ENCODE data around the gene ISCU.

Gene ISCU

DNA sequence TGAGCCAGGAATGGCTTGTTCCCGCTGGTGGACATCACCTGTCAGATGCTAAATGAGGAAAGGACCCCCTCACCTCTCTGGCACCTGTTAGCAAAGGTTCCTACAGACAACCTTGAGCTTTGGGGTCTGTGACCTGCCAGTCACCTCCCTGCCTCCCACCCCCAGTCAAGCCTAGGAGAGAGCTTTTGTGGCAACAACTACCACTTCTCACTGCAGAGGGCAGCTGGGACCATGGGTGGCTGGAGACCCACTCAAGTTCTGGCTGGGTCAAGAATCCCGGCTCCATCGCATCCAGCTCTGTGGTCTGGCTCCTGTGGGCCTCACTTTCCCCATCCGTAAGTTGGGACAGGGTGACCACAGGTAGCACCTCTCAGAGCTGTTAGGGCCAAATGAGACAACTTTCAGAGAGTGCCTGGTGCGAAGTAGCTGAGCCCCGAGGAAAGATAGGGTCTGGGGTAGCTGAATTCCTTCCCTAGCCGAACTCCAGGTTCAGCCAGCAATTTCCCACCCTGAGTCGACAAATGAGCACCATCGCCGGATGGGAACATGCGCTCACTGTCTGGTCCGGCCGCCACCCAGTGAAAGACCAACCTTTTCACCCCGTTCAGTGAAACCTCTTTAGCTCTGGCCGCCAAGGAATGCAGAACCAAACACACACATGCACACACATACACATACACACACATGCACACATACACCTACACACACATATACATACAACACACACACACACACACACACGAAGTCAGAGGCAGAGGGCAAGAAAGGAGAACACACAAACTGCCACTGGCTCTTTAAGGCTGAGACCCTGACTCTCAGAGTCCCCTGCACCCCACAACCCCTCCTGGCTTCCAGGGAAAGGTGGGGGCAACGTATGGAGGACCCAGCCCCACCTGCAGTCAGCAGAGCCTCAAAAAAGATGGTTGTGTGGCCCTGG lies 33.6 kb downstream of the ISCU start:
- no peak overlapping the region for H3K27ac Mint-ChIP-seq
- no peaks in the 10 kb centered on the region for H3K9me3 Mint-ChIP-seq
- no peak overlapping the region for H3K4me3 Mint-ChIP-seq
- peaks cover 5% of the 10 kb centered on the region for H3K4me1 Mint-ChIP-seq
- H3K27me3 Mint-ChIP-seq = peaks cover 3% of the 10 kb centered on the region
- DNase-seq (ENCODE audit: low spot score in 2 of 2) (no peak), ATAC-seq (ENCODE audit: low read depth) (no peak)
- no peaks in the 10 kb centered on the region for H3K36me3 Mint-ChIP-seq

DNA sequence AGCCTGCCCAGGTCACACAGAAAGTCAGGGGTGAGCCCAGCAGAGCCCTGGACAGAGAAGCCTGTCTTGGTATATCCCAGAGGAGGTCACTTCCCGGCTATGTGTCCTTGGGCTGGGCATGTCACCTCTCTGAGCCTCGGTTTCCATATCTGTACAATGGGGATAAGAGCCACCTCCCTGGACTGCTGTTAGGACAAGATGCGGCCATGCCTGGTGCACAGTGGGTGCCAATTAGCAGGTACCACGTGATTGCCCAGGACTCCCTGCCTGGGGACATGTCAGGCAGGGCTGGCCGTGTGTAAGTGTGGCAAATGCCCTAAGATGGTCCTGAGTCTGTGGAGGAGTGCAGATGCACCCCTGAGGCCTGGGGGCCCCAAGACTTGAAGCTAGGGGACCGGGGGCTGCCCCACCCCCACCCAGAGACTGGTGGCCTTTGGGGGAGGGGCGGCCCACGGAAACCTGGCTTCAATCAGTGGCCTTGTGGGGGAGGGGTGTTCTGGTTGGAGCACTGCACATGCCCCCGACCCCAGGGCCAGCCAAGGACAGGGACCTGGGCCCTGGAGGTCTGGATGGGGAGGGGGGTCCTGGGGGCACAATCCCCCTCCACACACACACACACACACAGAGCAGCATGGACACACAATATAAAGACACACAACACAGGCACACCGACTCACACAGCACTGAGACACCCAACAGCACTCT lies 34.6 kb downstream of the ISCU start:
- H3K27me3 Mint-ChIP-seq = peaks cover 3% of the 10 kb centered on the region
- H3K4me1 Mint-ChIP-seq = peaks cover 5% of the 10 kb centered on the region
- H3K4me3 Mint-ChIP-seq = no peak overlapping the region
- no peaks in the 10 kb centered on the region for H3K36me3 Mint-ChIP-seq
- ATAC-seq (ENCODE audit: low read depth) = no peak
- no peak for DNase-seq (ENCODE audit: low spot score in 2 of 2)
- H3K9me3 Mint-ChIP-seq = no peaks in the 10 kb centered on the region
- no peak overlapping the region for H3K27ac Mint-ChIP-seq

DNA sequence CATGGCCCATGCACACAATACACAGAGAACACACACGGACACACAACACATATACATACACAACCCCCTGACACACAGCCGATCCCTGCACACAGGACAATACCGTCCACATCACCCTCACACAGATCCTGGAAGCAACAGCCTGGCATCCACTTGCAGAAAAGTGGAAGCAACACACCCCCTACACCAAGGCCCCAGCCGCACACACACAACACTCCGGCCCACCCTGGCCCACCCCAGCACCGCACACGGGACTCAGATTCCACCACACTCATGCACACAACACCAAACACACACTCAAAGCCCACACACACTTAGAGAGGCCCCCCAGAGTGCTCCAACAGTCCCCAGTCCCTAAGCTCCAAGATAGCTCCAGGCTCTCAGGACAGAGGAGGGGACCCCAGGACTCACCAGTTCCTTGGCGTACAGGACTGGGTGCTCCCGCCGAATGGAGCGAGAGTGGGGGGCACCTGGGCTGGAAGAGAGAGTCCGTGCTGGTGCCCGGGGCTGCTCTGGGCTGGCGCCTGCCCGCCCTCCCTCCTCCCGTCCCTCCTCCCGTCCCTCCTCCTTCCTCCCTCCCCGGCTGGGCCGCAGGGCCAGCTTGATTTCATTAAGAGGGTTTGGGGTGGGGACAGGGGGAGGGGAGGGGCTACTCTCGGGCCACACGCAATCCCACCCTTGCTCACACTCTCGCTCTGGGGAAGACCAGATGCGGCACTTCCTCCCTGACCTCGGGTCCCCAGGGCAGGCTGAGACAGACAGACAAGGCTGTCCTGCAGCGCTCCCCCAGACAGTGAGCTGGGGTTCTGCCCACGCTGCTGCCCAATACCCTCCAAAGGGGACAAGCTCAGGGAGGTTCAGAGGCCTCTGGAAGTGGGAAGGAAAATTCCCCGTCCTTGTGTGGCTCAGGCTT lies 35.4 kb downstream of the ISCU start, which contains the start of gene TMEM119:
TSS of gene TMEM119 (minus strand) at position 526 of the 913 bp plus-strand sequence. CDS start 5,701 bp downstream, outside the sequence.
- DNase-seq (ENCODE audit: low spot score in 2 of 2) = no peak

DNA sequence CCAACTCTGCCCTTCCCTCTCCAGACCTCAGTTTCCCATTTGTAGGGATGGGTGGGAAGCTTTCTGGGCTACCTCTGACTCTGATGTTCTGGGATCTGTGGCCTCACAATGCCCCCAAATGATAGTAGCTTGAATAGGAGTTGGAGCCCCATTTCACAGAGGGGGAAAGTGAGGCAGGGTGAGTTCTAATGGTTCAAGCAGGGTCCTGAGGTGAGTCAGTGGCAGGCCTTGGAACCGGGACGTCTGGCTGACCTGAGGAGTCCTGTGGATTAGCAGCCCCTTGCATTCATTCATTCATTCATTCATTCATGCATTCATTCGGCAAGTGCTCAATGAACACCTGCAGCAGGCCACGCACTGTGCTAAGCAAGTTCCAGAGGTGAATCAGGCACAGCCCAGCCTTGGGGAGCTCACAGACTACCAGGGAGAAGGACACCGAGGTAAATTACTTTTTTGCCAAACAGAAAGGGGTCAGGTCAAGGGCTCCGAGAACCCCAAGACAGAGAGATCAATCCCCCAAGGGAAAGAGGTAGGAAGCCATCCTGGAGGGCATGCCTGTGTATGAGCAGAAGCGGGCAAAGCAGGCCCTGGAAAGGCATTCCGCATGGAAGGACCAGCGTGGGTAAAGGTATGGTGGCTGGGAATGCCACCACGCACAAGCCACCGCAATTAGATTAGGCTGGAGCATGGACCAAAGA lies 36.3 kb downstream of the ISCU start:
- H3K27me3 Mint-ChIP-seq = peaks cover 3% of the 10 kb centered on the region
- ATAC-seq (ENCODE audit: low read depth) (no peak), DNase-seq (ENCODE audit: low spot score in 2 of 2) (no peak)
- H3K9me3 Mint-ChIP-seq = no peaks in the 10 kb centered on the region
- H3K27ac Mint-ChIP-seq = no peak overlapping the region
- no peak overlapping the region for H3K4me3 Mint-ChIP-seq
- H3K36me3 Mint-ChIP-seq = no peaks in the 10 kb centered on the region
- peaks cover 5% of the 10 kb centered on the region for H3K4me1 Mint-ChIP-seq

More for the DNA sequence above, 35.4 kb downstream of the ISCU start, which contains the start of gene TMEM119:
- H3K27me3 Mint-ChIP-seq = peaks cover 3% of the 10 kb centered on the region
- H3K27ac Mint-ChIP-seq = no peak within 1 kb of the TSS
- H3K9me3 Mint-ChIP-seq = no peaks in the 10 kb centered on the region
- H3K4me1 Mint-ChIP-seq = peaks cover 5% of the 10 kb centered on the region
- no peak within 1 kb of the TSS for H3K4me3 Mint-ChIP-seq
- no peak for ATAC-seq (ENCODE audit: low read depth)
- H3K36me3 Mint-ChIP-seq = no peaks in the 10 kb centered on the region

DNA sequence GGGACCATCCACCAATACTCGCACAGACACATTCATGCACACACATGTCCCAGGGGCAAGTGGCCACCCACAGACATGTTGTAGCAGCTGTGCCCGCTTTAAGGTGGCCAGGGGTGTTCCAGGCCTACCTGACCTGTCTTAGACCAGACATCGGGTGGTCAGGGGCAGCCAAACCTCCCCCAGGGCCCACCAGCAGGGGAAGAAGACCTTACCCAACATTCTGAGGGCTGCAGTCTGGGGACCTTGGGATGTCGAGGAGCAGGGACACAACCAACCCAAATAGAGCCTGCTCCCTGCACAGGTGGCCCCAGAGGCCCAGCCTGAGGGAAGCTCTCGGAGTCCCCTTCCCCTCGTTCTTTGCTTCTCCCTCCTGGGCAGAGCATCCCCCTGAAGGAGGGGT lies 37.1 kb downstream of the ISCU start:
- H3K4me3 Mint-ChIP-seq = no peak overlapping the region
- no peaks in the 10 kb centered on the region for H3K36me3 Mint-ChIP-seq
- H3K9me3 Mint-ChIP-seq = no peaks in the 10 kb centered on the region
- ATAC-seq (ENCODE audit: low read depth) (no peak), DNase-seq (ENCODE audit: low spot score in 2 of 2) (no peak)
- no peak overlapping the region for H3K27ac Mint-ChIP-seq
- peaks cover 4% of the 10 kb centered on the region for H3K27me3 Mint-ChIP-seq
- H3K4me1 Mint-ChIP-seq = peaks cover 7% of the 10 kb centered on the region

DNA sequence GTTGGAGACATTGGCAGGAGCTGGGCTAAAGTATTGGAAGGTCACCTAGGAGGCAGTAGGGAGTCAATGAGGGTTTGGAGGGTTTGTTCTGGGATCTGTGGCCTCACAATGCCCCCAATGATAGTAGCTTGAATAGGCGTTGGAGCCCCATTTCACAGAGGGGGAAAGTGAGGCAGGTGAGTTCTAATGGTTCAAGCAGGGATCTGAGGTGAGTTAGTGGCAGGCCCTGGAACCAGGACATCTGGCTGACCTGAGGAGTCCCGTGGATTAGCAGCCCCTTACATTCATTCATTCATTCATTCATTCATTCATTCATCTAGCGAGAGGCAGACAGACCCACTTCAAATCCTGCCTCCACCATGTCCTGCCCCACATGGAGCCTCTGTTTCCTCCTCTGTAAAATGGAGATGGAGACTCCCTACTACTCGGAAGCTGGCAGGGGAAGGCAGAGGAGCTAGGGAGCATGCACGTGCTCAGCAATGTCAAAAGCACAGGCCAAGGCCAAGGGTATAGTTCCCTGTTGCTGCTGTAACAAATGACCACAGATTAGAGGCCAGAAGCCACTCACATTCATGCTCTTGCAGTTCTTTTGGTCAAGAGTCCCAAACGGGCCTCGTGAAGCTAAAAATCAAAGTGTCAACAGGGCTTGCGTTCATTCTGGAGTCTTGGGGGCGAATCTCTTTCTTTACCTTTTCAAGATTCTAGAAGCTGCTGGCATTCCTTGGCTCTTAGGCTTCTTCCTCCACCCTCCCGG lies 37.7 kb downstream of the ISCU start:
- no peaks in the 10 kb centered on the region for H3K36me3 Mint-ChIP-seq
- no peaks in the 10 kb centered on the region for H3K9me3 Mint-ChIP-seq
- DNase-seq (ENCODE audit: low spot score in 2 of 2) (no peak), ATAC-seq (ENCODE audit: low read depth) (no peak)
- H3K27me3 Mint-ChIP-seq = peaks cover 4% of the 10 kb centered on the region
- H3K4me1 Mint-ChIP-seq = peaks cover 7% of the 10 kb centered on the region
- no peak overlapping the region for H3K4me3 Mint-ChIP-seq
- no peak overlapping the region for H3K27ac Mint-ChIP-seq

DNA sequence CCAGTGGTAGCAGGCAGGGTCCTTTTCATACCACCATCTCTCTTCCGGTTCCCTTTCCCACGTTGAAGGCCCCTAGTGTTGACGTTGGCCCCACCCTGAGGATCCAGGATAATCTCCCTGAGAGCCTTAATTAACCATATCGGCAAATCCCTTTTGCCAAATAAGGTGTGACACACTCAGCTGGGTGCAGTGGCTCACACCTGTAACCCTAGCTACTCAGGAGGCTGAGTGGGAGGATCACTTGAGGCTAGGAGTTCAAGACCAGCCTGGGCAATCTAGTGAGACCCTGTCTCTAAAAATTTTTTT lies 38.3 kb downstream of the ISCU start:
- Mint-ChIP-seq H3K4me1 (peaks cover 12% of the 10 kb centered on the region), H3K27me3 (peaks cover 4% of the 10 kb centered on the region), H3K4me3 (no peak overlapping the region), H3K27ac (no peak overlapping the region), H3K9me3 (no peaks in the 10 kb centered on the region), H3K36me3 (no peaks in the 10 kb centered on the region)
- ATAC-seq (ENCODE audit: low read depth) (no peak), DNase-seq (ENCODE audit: low spot score in 2 of 2) (no peak)

DNA sequence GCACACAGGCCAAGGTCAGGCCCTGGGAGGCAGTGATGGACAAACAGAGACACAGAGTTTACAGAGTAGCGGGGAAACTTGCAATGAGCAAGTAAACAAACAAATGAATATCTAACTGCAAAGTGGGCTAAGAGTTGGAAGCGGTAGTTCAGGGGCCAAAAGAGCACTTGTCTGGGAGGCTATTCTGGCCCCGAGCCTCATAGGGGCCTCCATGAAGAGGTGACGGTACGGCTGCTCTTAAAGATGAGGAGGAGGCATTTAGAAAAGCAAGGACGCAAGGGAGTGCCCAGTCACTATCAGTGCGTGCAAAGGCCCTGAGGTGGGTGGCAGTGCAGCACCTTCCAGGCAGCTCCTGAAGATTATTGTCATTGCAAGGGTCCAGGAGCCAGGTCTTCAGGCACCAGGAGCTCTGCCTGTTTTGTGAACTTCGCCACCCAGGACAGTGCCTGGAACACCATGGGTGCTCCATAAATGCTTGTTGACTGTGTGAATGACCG lies 39.9 kb downstream of the ISCU start:
- no peak overlapping the region for H3K27ac Mint-ChIP-seq
- H3K9me3 Mint-ChIP-seq = no peaks in the 10 kb centered on the region
- no peaks in the 10 kb centered on the region for H3K36me3 Mint-ChIP-seq
- H3K4me3 Mint-ChIP-seq = no peak overlapping the region
- ATAC-seq (ENCODE audit: low read depth) (no peak), DNase-seq (ENCODE audit: low spot score in 2 of 2) (no peak)
- peaks cover 4% of the 10 kb centered on the region for H3K27me3 Mint-ChIP-seq
- H3K4me1 Mint-ChIP-seq = peaks cover 16% of the 10 kb centered on the region

DNA sequence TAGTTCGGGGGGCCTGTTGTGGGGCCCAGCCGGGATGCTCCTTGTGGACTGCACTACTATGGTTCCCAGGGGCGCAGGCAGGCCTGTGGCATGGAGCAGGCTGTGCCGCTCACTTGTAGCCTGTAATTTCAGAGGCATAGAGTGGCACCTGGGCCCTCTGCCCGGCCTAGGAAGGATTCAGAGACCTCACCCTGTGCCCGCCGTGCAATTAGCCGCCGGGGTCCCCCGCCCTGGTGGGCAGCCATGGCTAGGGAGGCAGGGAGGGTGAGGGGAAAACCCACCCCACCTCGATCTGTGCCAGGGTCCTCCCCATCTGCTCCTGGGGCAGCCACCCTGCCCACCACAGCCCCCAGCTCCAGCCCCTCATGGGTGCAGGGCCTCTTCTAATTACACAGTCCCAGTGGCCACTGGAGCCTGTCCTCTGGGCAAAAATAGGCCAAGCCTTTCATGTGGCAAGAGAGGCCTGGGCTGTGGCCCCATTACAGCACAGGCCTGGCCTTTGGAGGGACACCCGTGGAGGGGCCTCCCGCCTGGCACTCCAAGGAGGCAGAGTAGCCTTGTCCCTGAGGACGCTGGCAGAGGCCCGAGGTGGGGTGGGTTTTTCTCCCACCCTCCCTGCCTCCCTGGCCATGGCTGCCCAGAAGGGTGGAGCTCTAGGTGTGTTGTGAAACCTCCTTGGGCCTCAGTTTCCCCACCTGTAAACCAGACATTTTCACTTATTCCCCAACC lies 40.7 kb downstream of the ISCU start:
- Mint-ChIP-seq H3K4me1 (peaks cover 11% of the 10 kb centered on the region), H3K27me3 (peaks cover 2% of the 10 kb centered on the region), H3K36me3 (no peaks in the 10 kb centered on the region), H3K9me3 (no peaks in the 10 kb centered on the region), H3K4me3 (no peak overlapping the region), H3K27ac (no peak overlapping the region)
- DNase-seq (ENCODE audit: low spot score in 2 of 2) (no peak), ATAC-seq (ENCODE audit: low read depth) (no peak)

DNA sequence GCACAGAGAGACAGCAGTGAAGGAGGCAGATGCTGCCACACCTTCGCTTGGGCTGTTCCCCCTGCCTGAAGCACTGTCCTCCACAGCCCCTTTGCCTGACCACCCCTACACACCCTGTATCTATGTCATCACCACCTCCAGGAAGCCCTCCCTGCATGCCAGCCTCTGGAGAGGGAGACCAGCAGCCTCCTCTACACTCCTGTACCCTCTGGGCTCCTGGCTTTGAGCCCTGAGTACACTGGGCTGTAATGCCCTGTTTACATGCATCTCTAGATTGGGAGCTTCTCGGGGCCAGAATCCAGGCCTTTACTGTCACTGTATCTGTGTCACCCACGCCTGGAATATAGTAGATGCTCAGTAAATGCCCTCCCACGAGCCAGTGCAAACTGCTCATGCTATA lies 41.3 kb downstream of the ISCU start:
- no peak for ATAC-seq (ENCODE audit: low read depth)
- peaks cover 2% of the 10 kb centered on the region for H3K27me3 Mint-ChIP-seq

DNA sequence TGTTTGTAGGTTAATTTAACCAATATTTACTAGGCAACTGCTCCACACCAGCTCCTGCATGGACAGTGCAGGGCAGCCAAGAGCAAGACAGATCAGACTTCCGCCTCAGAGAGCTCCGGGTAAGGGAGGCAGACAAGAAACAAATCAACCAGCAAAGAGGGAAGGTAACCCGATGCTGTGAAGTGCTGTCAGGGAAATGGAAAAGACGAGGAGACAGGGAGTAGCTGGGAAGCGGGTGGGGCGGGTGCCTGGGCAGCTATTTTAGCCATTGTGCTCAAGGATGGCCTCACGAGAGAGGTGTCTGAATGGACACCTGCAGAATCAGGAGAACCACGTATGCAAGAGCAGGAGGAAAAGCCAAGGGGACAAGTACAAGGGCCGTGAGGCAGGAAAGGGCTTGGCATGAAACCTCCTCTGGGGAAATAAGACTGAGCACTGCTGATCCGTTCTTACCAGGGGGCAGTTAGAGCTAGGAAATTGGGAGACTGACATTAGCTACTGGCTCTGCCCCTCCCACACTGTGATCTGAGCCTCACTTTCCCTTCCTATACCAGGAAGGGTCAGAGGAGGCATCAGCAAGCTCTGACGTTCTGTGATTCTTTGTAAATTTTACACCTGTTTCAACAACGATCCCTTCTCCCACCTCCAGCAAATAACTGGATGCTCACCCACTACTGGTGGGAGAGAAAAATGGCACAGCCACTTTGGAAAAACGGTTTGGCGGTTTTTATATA lies 42.0 kb downstream of the ISCU start:
- Mint-ChIP-seq H3K4me1 (peaks cover 11% of the 10 kb centered on the region), H3K4me3 (no peak overlapping the region), H3K27me3 (peaks cover 2% of the 10 kb centered on the region), H3K9me3 (no peaks in the 10 kb centered on the region), H3K36me3 (no peaks in the 10 kb centered on the region), H3K27ac (no peak overlapping the region)
- ATAC-seq (ENCODE audit: low read depth) = no peak
- no peak for DNase-seq (ENCODE audit: low spot score in 2 of 2)

More for the DNA sequence above, 41.3 kb downstream of the ISCU start:
- H3K36me3 Mint-ChIP-seq = no peaks in the 10 kb centered on the region
- peaks cover 11% of the 10 kb centered on the region for H3K4me1 Mint-ChIP-seq
- H3K4me3 Mint-ChIP-seq = no peak overlapping the region
- no peak overlapping the region for H3K27ac Mint-ChIP-seq
- no peaks in the 10 kb centered on the region for H3K9me3 Mint-ChIP-seq
- DNase-seq (ENCODE audit: low spot score in 2 of 2) = no peak

All from memory B cell (primary cell).